Gastroesophageal sphincter (tissue), 3 donors: ENCODE results near the gene NSUN3.

ENCODE experiments used
- CTCF ChIP-seq, 4 experiments: fragments of 200-600 bp in 2 of 4; fragments of 450-650 bp in 2 of 4; sonication (generic) in 1 of 4; IDR thresholded peaks; one replicate each; pipeline ENCODE4 v1.5.1; 2017 to 2019; ENCODE audit warnings: antibody characterized with exemption in 4 of 4, mild to moderate bottlenecking in 2 of 4, moderate library complexity in 2 of 4
- EP300 ChIP-seq: sonication (generic); formaldehyde crosslinking; IDR thresholded peaks from one replicate; pipeline ENCODE4 v1.6.1; 2017; ENCODE audit warnings: antibody characterized with exemption, mild to moderate bottlenecking
- POLR2AphosphoS5 ChIP-seq: sonication (generic); formaldehyde crosslinking; IDR thresholded peaks from one replicate; pipeline ENCODE4 v1.6.1; 2017; ENCODE audit warnings: antibody characterized with exemption

GRCh38 chr3:94065819-94066480 is 3.1 kb downstream of the NSUN3 start:
- TF ChIP-seq POLR2AphosphoS5 (no peak), EP300 (no peak), CTCF (IDR thresholded peaks at IDR 0.05) (no peak)
